ENCODE results near the gene CCR5.
"Not testable (repeated sequence)": the region's sequence is repeated elsewhere in the genome, so short reads cannot be mapped to it uniquely, and the experiment has no call there.

Gene CCR5

DNA sequence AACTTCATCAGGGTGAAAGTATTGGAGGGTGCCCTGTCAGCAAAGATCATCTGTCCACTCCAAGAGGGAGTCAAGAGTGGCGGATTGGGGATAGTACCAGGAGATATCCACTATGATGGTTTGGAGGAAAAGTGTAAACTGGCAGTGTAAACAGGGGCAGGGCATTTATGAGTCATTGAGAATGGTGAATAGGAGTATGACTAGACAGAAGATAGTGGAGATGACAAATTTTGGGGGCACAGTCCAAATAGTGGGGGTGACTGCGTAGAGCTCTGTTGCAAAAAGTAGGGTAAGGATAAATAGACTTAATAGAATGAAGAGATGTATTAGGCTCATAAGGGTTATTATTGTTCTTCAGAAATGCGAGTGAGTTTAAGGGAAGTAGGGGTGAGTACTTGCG, 18.1 kb downstream of the CCR5 start:
- not testable (repeated sequence) for DNase-seq

GRCh38 chr3:46389306-46389705, 18.6 kb downstream of the CCR5 start:
- no peak for DNase-seq

DNA sequence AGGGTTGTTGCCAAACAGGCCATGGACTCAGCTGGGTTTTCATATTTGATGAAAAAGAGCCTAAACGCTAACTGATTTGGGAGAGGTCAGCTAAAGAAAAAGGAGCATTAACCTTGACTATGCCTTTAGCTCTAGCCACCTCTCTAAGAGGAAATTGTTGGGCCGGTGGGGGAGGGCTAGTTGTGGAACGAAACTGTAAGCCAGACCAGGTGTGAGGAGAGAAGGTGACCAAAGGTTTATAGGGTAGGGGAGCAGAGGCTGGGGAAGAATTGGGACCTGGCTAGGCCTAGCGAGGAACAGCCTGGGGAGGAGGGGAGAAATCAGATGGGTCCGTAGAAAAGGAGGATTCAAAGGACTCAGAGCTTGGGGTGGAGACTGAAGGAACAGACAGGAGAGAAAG, 20.8 kb downstream of the CCR5 start:
- not testable (repeated sequence) for DNase-seq

GRCh38 chr3:46393011-46393410, 22.3 kb downstream of the CCR5 start:
- DNase-seq, result no peak

- DNase-seq, result no peak
These were observed 23.0 kb downstream of the CCR5 start for GRCh38 chr3:46393554-46394434.

GRCh38 chr3:46395210-46395661, 24.5 kb downstream of the CCR5 start:
- DNase-seq, result no peak

DNA sequence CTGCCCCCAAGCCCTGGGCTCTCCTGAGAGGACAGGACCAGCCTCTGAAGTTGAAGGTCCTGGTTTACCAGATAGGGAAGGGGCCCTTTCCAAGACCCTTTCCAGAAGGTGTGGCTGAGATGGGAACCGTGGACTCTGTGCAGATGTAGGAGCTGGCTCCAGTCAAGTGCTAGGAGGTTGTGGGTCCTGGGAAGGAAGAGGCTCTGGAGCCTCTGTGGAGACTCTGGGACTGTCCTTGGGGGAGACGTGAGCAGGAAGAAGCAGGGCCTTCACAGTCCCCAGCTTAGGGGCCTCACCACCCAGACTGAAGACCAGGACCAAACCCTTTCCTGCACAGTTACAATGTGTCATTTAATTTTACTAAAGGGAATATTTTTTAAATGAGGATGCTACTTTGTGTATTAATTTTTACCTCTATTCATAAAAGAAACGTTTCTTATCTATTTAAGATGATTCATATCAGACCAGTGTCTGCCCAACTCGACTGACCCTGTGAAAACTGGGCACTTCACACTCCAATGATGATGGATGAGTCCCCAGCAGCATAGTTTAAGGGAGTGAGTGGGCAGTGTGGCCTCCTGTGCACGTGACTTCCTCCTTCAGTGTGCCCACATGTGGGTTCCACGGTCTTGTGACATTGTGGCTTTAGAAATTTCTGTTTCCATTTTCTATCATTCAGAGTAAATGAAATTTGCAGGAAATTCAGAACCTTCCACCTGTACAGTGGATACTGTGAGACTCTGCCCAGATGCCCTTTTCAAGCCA, 25.2 kb downstream of the CCR5 start:
- DNase-seq, result no peak

DNA sequence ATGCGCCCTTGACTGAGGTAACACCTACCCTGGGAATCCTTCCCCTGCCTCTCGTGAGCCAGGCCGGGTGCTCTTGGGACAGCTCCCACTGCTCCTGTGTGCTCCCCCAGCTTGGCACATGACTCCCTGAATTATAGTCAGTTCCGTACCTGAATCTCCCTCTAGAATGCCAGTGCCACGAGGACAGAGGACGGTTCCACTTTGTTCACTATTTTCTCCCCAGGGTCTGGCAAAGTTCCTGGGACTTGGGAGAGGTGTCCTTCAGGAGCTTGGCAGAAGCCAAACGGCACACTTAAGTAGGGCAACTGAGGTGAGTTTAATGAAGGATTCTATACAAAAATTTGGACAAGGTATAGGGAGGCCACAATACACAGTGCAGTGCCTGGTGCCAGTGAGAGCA, 26.4 kb downstream of the CCR5 start:
- DNase-seq, result no peak

DNA sequence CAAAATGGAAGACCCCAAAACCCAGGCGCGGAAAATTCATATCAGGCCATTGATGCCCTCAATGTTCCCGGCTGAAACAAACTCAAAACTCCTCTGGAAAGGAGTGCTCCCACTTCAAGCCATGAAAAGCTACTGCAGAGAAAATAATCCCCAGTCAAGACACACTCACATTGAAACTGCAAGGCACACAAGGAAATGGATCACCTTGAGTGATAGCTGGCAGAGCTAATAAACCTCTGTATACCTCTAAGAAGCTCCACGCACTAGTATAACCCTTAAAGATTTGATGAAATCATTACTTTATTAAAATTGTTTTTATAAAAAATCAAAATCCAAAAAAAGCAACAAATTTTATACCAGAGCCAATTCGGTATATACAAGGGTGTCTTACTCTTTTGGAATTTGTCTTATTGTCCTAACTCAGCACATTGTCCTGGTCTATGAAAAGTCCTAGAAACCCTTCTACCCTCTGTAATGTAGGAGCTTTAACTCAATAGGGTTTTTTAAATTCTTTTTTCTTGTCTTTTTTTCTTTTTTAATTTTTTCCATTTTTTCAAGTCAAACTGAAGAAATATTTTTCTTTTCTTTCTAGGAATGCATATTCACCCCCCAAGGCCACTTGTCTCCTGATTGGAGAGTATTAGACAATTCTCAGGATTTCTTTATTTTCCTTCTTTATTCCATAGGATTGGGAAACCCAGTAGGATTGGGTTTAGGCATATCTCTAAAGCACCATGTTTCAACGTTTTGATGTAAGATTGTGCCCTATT, 27.6 kb downstream of the CCR5 start:
- no peak for DNase-seq

DNA sequence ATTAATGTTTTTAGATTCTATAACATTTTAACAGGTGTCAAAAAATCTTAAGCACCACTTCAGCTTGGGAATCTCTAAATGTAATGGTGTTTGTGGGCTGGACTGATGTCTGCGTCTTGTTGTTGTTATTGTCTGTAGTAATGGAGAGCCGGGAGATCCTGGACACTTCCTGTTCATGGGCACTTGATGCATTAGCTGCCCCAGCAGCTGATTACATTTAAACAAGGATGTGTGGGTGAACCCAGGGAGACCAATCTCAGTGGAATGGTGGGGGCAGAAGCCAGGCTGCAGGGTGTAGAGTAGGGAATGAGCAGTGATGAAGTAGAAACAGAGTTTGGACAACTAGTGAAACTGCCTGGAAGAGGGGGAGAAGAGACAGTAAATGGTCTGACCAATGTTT, 28.4 kb downstream of the CCR5 start:
- no peak for DNase-seq

DNA sequence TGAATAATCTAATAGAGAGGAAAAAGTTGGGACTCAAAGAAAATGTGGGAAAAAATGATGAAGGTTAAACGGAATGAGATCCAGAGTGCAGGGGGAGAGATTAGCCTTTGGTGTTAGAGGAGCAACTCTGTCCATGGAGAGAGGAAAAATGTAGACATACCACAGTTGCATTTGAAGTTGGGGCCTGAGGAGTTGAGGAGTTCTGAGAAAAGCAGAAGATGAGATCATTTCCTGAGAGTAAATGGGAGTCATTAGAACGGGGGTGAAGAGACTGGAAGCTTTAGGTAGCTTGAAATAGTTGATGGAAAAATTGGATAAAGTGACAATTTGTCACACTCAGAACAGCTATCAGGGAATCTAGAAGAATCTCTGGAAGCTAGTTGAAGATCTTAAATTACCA, 28.8 kb downstream of the CCR5 start:
- no peak for DNase-seq

DNA sequence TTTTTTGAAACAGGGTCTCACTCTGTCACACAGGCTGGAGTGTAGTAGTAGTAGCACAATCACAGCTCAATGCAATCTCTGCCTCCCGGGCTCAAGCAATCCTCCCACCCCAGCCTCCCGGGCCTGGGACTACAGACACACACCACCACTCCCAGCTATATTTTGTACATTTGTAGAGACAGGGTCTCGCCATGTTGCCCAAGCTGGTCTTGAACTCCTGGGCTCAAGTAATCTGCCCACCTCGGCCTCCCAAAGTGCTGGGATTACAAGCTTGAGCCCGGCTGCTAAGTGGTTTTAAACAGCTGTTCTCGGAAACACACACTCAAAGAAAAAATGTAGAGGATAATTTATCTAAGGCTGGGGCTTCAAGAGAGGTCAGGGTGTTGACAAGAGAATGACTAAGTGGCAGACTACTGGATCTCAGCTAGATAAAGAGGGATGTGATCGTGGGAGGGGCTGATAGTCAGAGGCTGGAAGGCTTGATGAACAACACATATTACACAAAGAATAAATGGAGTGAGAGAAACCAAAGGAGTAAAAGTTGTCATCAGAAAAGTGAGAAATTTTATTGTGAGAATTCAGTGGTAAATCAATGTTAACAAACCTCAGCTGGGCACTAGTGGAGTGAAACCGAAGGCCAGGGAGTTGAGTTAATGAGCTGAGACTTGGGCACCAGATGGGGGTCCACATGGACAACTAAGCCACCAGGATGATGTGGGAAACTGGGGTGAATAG, 29.4 kb downstream of the CCR5 start:
- no peak for DNase-seq

DNA sequence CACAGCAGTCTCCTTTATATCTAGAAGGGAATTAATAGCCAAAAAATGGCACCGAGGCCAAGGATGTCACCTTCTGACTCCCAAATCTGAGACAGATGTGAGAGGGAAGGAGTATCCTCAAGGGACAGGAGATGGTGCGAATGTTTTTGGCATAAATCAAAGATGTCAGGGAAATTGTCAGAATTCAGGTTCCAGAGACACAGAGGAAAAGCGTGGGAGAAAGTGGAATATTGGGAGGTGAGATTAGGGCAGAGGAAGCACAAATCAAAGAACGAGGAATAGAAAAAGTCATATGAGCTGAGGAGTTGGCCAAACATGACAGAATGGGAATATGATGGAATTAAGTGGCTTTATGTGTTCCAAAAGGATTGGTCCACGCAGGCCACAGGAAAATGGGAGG, 30.1 kb downstream of the CCR5 start:
- no peak for DNase-seq

- DNase-seq, result no peak
These were observed 30.8 kb downstream of the CCR5 start for GRCh38 chr3:46401579-46401978.

- DNase-seq, result not testable (repeated sequence)
These were observed 32.2 kb downstream of the CCR5 start for GRCh38 chr3:46402902-46403301.

- DNase-seq, result no peak
These were observed 34.7 kb downstream of the CCR5 start for GRCh38 chr3:46405301-46406019.

DNA sequence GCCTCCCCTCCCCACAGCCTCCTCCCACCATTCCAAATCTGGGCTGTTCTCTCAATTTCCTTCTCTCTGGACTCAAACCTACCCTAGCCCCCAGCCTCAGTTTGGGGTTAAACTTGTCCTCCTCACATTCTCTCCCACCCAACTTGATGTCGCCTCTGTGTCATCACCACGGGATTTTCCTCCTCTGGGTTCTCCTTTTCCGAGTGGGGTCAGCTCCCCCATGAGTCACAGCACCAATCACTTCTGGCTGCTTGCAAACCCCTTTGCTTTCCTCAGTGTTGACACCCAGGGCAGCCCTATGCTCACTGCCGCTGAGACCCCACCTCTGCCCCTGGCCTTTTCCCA, 35.7 kb downstream of the CCR5 start:
- DNase-seq, result no peak

DNA sequence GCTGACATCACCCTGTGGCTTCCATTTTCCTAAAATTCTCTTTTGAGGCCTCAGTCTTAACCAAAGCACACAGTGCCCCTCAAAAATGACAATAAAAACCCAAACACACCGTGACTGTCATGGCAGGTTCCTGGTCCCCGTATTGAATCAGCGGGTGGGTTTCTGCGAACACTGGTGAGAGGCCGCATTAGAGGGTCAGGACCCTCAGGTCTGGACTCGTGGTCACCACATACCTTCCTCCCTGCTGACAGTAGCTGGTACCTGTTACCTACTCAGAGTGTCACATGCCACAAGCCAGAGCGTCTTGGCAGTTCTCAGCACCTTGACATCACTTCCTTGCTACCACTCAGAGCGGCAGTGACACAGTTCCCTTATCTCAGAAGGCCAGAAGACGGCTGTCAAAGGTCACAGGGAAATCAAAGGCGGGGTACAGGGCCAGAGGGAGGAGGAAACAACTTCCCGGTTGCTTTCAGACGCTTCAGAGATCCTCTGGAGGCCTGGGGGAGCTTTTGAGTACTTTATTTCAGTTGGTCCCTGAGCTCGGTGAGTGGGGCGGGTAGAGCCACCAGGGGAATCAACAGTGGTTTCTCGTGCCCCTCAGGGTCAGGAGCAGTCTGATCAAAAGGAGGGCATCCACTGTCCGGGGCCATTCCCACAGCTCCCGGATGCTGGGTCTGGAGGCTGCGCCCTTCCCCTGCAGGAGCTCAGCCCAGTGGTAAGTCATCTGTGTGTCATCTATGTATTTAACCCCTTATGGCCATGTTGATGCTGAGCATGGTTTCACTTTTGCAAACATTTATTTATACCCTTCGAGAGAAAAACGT, 36.3 kb downstream of the CCR5 start, which contains the start of the genes CCR5AS and CCRL2:
TSS of gene CCR5AS (minus strand) at position 279 of the 824 bp plus-strand sequence.
TSS of gene CCRL2 (plus strand) at position 472 of the 824 bp plus-strand sequence. CDS start 821 bp downstream, outside the sequence.
- DNase-seq, result no peak

DNA sequence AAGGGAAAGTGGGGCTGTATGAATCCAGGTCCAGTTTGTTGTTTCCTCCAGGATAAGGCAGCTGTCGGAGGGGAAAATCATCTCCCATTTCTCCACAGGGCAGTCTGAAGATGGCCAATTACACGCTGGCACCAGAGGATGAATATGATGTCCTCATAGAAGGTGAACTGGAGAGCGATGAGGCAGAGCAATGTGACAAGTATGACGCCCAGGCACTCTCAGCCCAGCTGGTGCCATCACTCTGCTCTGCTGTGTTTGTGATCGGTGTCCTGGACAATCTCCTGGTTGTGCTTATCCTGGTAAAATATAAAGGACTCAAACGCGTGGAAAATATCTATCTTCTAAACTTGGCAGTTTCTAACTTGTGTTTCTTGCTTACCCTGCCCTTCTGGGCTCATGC, 37.2 kb downstream of the CCR5 start:
- no peak for DNase-seq

- no peak for DNase-seq
These were observed 38.1 kb downstream of the CCR5 start for GRCh38 chr3:46408853-46409252.
